Astrocyte of the spinal cord (primary cell): Measurements from ENCODE around the gene ASB5.

Experiments
- DNase-seq: peaks from one replicate; pipeline ENCODE4 v3.0.0; 2011; ENCODE audit warnings: low read depth, low spot score
- H3K4me3 ChIP-seq: 2 replicates; pipeline ENCODE4 v1.5.1; 2011; ENCODE audit warnings: low read depth, mild to moderate bottlenecking, low read length, moderate library complexity
- CTCF ChIP-seq: IDR thresholded peaks from 2 replicates; pipeline ENCODE4 v1.5.1; 2012; ENCODE audit warnings: low read depth, mild to moderate bottlenecking, low read length, inconsistent platforms
- in situ Hi-C: cut with HindIII; loops from 2 replicates; pipeline ENCODE4 v1.10.0; 2017; ENCODE audit warnings: low sequenced_read_pairs

ASB5 gene

GRCh38 chr4:176259330-176260090, 9.5 kb downstream of the ASB5 start:
- TF ChIP-seq CTCF: no peak
- in situ Hi-C loops: no loop called here
- no peak overlapping the region for H3K4me3 ChIP-seq
- peak; percentile 49 for DNase-seq

GRCh38 chr4:176258135-176258534, 10.9 kb downstream of the ASB5 start:
- DNase-seq: no peak
- TF ChIP-seq CTCF: no peak
- in situ Hi-C loops: no loop called here
- H3K4me3 ChIP-seq: no peak overlapping the region

GRCh38 chr4:176256921-176257320, 12.1 kb downstream of the ASB5 start:
- DNase-seq: peak; percentile 39
- TF ChIP-seq CTCF: no peak
- no peak overlapping the region for H3K4me3 ChIP-seq
- in situ Hi-C loops: no loop called here

- in situ Hi-C loops: no loop called here
- H3K4me3 ChIP-seq: no peak overlapping the region
- no peak for TF ChIP-seq CTCF
- DNase-seq: no peak
Measured at GRCh38 chr4:176242764-176243347, 26.2 kb downstream of the ASB5 start.

GRCh38 chr4:176241703-176242102, 27.3 kb downstream of the ASB5 start:
- H3K4me3 ChIP-seq: no peak overlapping the region
- in situ Hi-C loops: no loop called here
- no peak for DNase-seq
- no peak for TF ChIP-seq CTCF

- TF ChIP-seq CTCF: no peak
Measured at GRCh38 chr4:176238826-176239225, 30.2 kb downstream of the ASB5 start.

More at GRCh38 chr4:176238826-176239225, 30.2 kb downstream of the ASB5 start:
- H3K4me3 ChIP-seq: no peak overlapping the region
- DNase-seq: peak; percentile 20
- in situ Hi-C loops: no loop called here
